GM21390 (cell line): ENCODE measurements around the gene AQP11.
A peak's percentile ranks its signal among the peaks of the same experiment; 100 is the strongest.
"Not testable (repeated sequence)": the region's sequence is repeated elsewhere in the genome, so short reads cannot be mapped to it uniquely, and the experiment has no call there.

ENCODE experiments used
- ATAC-seq: cut with Tn5 transposase; IDR thresholded peaks from one replicate; pipeline ENCODE4 v1.9.1; 2021; ENCODE audit not compliant: unreplicated experiment

The AQP11 gene

GRCh38 chr11:77592727-77593126, 3.0 kb downstream of the AQP11 start:
- no peak for ATAC-seq

- ATAC-seq: no peak
Observed at GRCh38 chr11:77593883-77594282, 4.1 kb downstream of the AQP11 start.

GRCh38 chr11:77596626-77597025, 6.9 kb downstream of the AQP11 start:
- ATAC-seq: no peak

- no peak for ATAC-seq
Observed at GRCh38 chr11:77598195-77598594, 8.4 kb downstream of the AQP11 start.

GRCh38 chr11:77602381-77603088, 12.8 kb downstream of the AQP11 start:
- no peak for ATAC-seq

GRCh38 chr11:77604281-77604680, 14.5 kb downstream of the AQP11 start:
- no peak for ATAC-seq

GRCh38 chr11:77609234-77609633, 19.5 kb downstream of the AQP11 start:
- ATAC-seq: no peak

- no peak for ATAC-seq
Observed at GRCh38 chr11:77611921-77612320, 22.2 kb downstream of the AQP11 start.

- no peak for ATAC-seq
Observed at GRCh38 chr11:77617892-77618291, 28.1 kb downstream of the AQP11 start.

GRCh38 chr11:77619576-77620198, 29.9 kb downstream of the AQP11 start:
- no peak for ATAC-seq

GRCh38 chr11:77630157-77630710, 40.5 kb downstream of the AQP11 start:
- peak; percentile 5 for ATAC-seq

GRCh38 chr11:77633926-77634325, 44.2 kb downstream of the AQP11 start:
- not testable (repeated sequence) for ATAC-seq

GRCh38 chr11:77636731-77637344, 47.1 kb downstream of the AQP11 start:
- ATAC-seq: no peak

GRCh38 chr11:77637345-77638165, 47.8 kb downstream of the AQP11 start, which contains the start of gene CLNS1A:
CLNS1A (minus strand) TSS chr11:77637794; CDS start chr11:77637714, 80 bp downstream.
- ATAC-seq: peak; percentile 96

GRCh38 chr11:77642228-77642627, 52.5 kb downstream of the AQP11 start:
- ATAC-seq: no peak

GRCh38 chr11:77644887-77645286, 55.1 kb downstream of the AQP11 start:
- no peak for ATAC-seq

- ATAC-seq: no peak
Observed at GRCh38 chr11:77647654-77648305, 58.0 kb downstream of the AQP11 start.

- no peak for ATAC-seq
Observed at GRCh38 chr11:77650123-77650522, 60.4 kb downstream of the AQP11 start.

GRCh38 chr11:77654770-77655434, 65.1 kb downstream of the AQP11 start:
- ATAC-seq: no peak

GRCh38 chr11:77656362-77656761, 66.6 kb downstream of the AQP11 start:
- ATAC-seq: no peak
